ENCODE results near the gene ZNF296.
"Not testable (repeated sequence)": the region's sequence is repeated elsewhere in the genome, so short reads cannot be mapped to it uniquely, and the experiment has no call there.

The ZNF296 gene

GRCh38 chr19:45076029-45076850, at the start of gene ZNF296:
ZNF296 (minus strand) TSS chr19:45076478; CDS start chr19:45076373, 105 bp downstream.
- DNase-seq (ENCODE audit: low read depth, low spot score), result peak; percentile 54

- DNase-seq (ENCODE audit: low read depth, low spot score), result no peak
Observed at GRCh38 chr19:45125360-45125759, 49.1 kb upstream of the ZNF296 start.

DNA sequence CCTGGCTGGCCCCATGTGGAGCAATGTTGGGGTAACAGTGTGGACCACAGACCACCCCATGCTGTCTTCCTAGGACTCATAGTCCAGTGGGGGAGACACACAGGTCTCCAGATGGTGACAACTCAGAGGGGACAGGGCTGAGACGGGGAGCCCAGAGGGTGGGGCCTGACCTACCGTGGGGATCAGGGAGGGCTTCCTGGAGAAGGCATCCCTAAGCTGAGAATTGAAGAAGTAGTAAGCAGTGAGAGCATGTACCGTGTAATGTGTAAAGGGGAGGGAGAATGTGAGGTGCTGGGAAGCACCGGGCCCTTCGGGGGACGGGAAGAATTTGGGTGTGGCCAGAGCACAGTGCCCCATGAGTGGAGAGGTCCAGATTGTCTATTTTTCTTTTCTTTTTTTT, 47.7 kb upstream of the ZNF296 start:
- DNase-seq (ENCODE audit: low read depth, low spot score), result no peak

GRCh38 chr19:45123440-45123850, 47.2 kb upstream of the ZNF296 start:
- DNase-seq (ENCODE audit: low read depth, low spot score), result no peak

DNA sequence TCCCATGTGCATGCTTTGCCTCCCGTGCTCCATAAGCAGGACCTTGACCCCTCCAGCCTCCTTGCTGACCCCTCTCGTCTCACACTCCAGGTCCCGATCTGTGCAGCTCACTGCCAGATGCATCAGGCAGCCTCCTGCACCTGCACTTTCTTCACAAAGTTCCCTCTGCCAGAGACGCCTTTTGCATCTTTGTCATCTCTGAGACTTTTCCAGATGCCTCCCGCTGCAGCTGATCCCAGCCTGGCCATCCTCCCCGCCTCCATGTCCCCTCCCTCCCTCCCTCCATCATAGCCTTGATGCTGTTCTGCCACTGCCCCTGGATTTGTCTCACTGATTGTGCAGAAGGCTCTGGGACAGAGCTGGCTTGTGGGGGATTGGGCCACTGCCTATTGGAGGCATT, 46.6 kb upstream of the ZNF296 start:
- no peak for DNase-seq (ENCODE audit: low read depth, low spot score)

- no peak for DNase-seq (ENCODE audit: low read depth, low spot score)
Observed at GRCh38 chr19:45121827-45122345, 45.6 kb upstream of the ZNF296 start.

- no peak for DNase-seq (ENCODE audit: low read depth, low spot score)
Observed at GRCh38 chr19:45119582-45119981, 43.3 kb upstream of the ZNF296 start.

GRCh38 chr19:45118591-45119355, 42.5 kb upstream of the ZNF296 start:
- not testable (repeated sequence) for DNase-seq (ENCODE audit: low read depth, low spot score)

- no peak for DNase-seq (ENCODE audit: low read depth, low spot score)
Observed at GRCh38 chr19:45118106-45118505, 41.8 kb upstream of the ZNF296 start.

GRCh38 chr19:45117671-45118070, 41.4 kb upstream of the ZNF296 start:
- no peak for DNase-seq (ENCODE audit: low read depth, low spot score)

- no peak for DNase-seq (ENCODE audit: low read depth, low spot score)
Observed at GRCh38 chr19:45117167-45117594, 40.9 kb upstream of the ZNF296 start.

GRCh38 chr19:45115809-45116615, 39.7 kb upstream of the ZNF296 start:
- no peak for DNase-seq (ENCODE audit: low read depth, low spot score)

DNA sequence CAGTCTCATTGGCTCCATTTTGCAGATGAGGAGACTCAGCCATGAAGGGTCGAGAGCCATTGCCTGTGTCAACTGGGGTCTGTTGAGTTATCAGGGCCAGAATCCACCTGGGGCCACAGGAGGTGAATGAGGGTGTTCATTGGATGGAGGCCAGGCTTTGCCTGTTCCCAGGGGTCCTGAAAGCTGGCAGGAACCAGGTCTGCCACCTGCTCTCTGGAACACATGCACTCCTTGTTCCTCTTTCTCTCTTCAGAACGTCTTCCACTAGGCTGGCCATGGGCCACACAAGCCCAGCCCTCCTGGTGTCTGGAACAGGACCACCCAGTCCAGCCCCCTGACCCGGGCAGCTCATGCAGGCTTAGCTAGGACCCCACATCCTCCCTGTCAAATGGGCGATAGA, 37.8 kb upstream of the ZNF296 start:
- DNase-seq (ENCODE audit: low read depth, low spot score), result no peak

DNA sequence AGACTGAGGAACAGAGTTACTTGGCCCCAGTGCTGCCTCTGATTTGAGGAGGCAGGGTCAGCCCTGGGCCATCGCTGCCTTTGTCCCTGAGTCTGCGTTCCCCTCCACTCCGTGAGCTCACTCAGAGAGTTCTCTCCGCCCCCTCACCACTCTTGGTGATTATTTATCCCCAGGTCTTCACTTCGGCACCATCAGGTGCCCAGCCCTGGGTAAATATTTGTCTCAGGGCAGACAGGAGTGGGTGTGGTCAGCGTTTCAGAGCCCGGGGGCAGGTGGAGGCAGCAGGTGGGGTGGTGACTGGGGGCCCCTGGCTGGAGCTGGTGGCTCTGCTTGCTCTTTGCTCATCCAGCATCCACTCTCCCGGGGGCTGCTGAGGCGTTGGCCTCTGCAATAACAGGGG, 37.4 kb upstream of the ZNF296 start:
- no peak for DNase-seq (ENCODE audit: low read depth, low spot score)

DNA sequence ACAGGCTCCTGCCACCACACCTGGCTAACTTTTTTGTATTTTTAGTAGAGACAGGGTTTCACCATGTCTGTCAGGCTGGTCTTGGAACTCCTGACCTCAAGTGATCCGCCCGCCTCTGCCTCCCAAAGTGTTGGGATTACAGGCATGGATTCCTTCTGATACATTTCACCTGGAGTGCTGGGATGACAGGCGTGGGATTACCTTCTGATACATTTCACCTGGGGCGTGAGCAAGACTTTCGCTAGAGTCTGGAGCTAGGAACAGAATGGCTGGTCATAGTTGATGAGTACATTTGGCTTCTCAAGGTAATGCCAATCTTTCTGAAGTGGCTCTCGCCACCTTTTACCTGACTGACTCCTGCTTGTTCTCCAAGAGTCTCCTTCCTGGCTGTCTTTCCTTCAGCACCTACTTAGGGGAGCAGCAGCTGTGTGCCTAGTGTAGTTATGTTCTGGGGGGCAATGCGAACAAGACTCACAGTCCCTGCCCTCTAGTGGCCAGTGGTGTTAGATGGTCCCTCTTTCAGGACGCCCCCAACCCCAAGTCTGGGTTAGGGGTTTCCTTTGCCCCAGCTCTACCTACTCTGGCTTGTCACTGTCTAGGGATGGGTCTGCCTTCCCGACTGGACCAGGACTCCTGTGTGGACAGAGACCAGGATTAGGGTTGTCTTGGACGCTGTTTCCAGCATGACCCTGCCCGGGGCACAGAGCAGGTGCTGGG, 36.0 kb upstream of the ZNF296 start:
- DNase-seq (ENCODE audit: low read depth, low spot score), result no peak

DNA sequence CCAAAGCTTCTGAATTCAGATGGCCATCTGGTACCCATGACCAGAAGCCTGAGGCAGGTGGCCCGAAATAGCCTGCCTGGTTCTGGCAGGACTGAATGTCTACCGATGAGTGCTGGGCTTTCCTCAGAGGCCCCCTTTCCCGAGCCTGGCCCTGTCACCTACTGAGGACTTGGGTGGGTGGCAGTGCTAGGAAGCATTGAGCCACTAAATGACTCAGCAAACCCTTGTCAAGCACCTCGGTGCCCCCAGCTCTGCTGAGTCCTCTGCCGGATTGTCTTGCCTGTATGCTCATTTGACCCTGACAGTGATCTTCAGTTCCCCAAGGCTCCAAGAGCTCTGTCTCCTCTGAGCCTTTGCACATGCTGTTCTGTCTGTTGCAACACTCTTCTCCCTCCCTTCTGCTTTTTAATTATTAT, 34.6 kb upstream of the ZNF296 start:
- DNase-seq (ENCODE audit: low read depth, low spot score), result no peak

- DNase-seq (ENCODE audit: low read depth, low spot score), result no peak
Observed at GRCh38 chr19:45107621-45108150, 31.4 kb upstream of the ZNF296 start.

DNA sequence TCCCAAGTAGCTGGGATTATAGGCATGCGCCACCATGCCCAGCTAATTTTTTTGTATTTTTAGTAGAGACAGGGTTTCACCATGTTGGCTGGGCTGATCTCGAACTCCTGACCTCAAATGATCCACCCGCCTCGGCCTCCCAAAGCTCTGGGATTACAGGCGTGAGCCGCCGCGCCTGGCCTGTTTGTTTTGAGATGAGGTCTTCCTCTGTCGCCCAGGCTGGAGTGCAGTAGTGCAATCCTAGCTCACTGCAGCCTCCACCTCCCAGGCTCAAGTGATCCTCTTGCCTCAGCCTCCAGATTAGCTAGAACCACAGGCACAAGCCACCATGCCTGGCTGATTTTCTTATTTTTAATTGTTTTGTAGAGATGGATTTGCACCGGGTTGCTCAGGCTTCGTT, 30.1 kb upstream of the ZNF296 start:
- DNase-seq (ENCODE audit: low read depth, low spot score), result not testable (repeated sequence)

DNA sequence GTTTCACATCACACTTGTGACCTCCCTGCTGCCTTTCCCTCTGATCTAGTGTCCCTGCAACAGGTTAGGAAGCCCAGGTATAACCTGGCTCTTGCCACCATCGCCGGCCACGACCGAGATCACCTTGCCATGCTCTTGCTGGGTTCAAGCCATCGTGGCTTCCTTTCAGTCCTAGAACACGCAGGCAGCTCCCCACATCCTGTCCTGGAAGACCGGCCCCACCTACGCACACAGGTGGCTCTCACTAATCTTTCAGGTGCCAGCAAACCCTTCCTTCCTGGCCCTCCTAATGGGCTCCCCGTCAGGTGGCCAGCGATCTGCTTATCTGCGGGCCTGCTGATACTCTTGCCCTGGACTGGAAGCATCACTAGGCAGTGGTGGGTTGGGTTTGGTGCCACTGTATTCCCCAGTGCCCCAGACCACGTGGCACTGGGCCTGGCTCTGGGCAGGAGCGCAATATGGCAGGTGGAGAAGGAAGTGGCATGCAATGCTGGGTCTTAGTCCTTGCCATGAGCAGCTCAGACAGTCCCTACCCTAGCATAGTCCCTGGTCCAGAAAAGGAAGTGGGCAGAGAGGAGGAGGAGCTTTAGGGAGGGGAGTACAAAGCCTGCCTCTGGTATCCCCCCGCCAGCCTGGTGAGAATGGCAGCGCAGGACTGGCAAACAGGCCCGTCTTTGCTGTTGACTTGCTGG, 28.5 kb upstream of the ZNF296 start:
- no peak for DNase-seq (ENCODE audit: low read depth, low spot score)
